Breast epithelium (tissue), 3 donors: ENCODE data around the gene SLC10A3.

Experiments
- CTCF ChIP-seq, 3 donors: fragments of 450-650 bp; IDR thresholded peaks; one replicate each; pipeline ENCODE4 v1.5.1; 2016 to 2017; ENCODE audit warnings: antibody characterized with exemption in 3 of 3, mild to moderate bottlenecking in 3 of 3, moderate library complexity in 3 of 3
- POLR2A ChIP-seq: fragments of 450-650 bp; IDR thresholded peaks from one replicate; pipeline ENCODE4 v1.6.1; 2016; ENCODE audit warnings: antibody characterized with exemption, mild to moderate bottlenecking, moderate library complexity

DNA sequence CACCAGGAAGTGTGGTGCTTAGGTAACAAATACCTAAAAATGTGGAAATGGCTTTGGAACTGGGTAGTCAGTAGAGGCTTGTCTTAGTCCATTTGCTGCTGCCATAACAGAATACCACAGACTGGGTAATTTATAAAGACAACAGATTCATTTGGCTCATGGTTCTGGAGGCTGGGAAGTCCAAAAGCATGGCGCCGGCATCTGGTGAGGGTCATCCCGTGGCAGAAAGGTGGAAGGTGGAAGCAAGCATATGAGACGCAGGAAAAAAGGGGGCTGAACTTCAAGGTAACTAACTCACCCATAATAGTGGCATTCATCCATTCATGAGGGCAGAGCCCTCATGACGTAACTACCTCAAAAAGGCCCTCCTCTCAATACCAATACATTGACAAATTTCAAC is 19.0 kb upstream of the SLC10A3 start:
- no peak for TF ChIP-seq CTCF (IDR thresholded peaks at IDR 0.05)
- no peak for TF ChIP-seq POLR2A
